NCI-H146 treated with DMSO at 0.1 percent for 48 hours (cell line): Measurements from ENCODE around the gene ZNF362.
A peak's percentile ranks its signal among the peaks of the same experiment; 100 is the strongest.

ENCODE experiments used
- DNase-seq: peaks from one replicate; lab custom pipeline; 2025; ENCODE audit not compliant: unreplicated experiment; lab: John Stamatoyannopoulos, UW

The ZNF362 gene

GRCh38 chr1:33323663-33324477, 67.6 kb downstream of the ZNF362 start:
- DNase-seq = no peak

GRCh38 chr1:33324677-33325575, 68.6 kb downstream of the ZNF362 start:
- DNase-seq = no peak

GRCh38 chr1:33326785-33327184, 70.5 kb downstream of the ZNF362 start:
- DNase-seq = no peak

- DNase-seq = no peak
Measured at GRCh38 chr1:33327587-33328325, 71.5 kb downstream of the ZNF362 start.

GRCh38 chr1:33328817-33329216, 72.5 kb downstream of the ZNF362 start:
- DNase-seq = no peak

- DNase-seq = no peak
Measured at GRCh38 chr1:33329600-33330305, 73.5 kb downstream of the ZNF362 start.

- DNase-seq = no peak
Measured at GRCh38 chr1:33330361-33330890, 74.1 kb downstream of the ZNF362 start.

- no peak for DNase-seq
Measured at GRCh38 chr1:33330906-33331305, 74.6 kb downstream of the ZNF362 start.

- no peak for DNase-seq
Measured at GRCh38 chr1:33331444-33332356, 75.4 kb downstream of the ZNF362 start.

- no peak for DNase-seq
Measured at GRCh38 chr1:33332357-33332789, 76.1 kb downstream of the ZNF362 start.

GRCh38 chr1:33332881-33333280, 76.6 kb downstream of the ZNF362 start:
- no peak for DNase-seq

GRCh38 chr1:33334081-33334552, 77.8 kb downstream of the ZNF362 start:
- DNase-seq = no peak

GRCh38 chr1:33335020-33335419, 78.7 kb downstream of the ZNF362 start:
- no peak for DNase-seq

GRCh38 chr1:33336580-33336979, 80.3 kb downstream of the ZNF362 start:
- DNase-seq = peak; percentile 58

GRCh38 chr1:33337441-33337840, 81.1 kb downstream of the ZNF362 start:
- no peak for DNase-seq

- no peak for DNase-seq
Measured at GRCh38 chr1:33338048-33338439, 81.8 kb downstream of the ZNF362 start.

- DNase-seq = peak; percentile 16
Measured at GRCh38 chr1:33338440-33339211, 82.3 kb downstream of the ZNF362 start.

GRCh38 chr1:33339413-33339812, 83.1 kb downstream of the ZNF362 start:
- DNase-seq = no peak
